Uterus (tissue), 2 donors: Measurements from ENCODE around the gene SOX10.

Experiments used
- POLR2A ChIP-seq, 2 donors: fragments of 450-650 bp; IDR thresholded peaks; one replicate each; pipeline ENCODE4 v1.6.1; 2016; ENCODE audit warnings: antibody characterized with exemption in 2 of 2, mild to moderate bottlenecking in 1 of 2, moderate library complexity in 1 of 2
- TF ChIP-seq, protein P1 (sequence below), 4 experiments: fragments of 200-600 bp in 2 of 4; fragments of 450-650 bp in 2 of 4; sonication (generic) in 2 of 4; IDR thresholded peaks; one replicate each; pipeline ENCODE4 v1.5.1; 2016 to 2019; ENCODE audit warnings: antibody characterized with exemption in 4 of 4, mild to moderate bottlenecking in 2 of 4, moderate library complexity in 1 of 4

DNA sequence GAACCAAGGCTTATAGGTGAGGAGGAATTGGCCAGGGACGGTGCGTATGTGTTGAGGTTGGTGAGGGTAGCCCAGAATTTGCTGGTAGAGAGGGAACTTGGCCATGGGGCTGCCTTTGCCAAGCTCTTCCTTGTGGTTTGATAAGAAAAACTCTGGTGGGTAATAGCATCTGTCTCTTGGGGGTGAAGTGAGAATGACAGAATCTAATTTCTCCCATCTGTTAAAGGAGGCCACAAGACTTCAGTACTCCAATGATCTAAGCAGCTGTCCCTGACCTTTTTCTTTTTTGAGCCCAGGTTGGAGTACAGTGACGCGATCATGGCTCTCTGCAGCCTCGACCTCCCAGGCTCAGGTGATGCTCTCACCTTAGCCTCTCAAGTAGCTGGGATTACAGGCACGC is 36.9 kb upstream of the SOX10 start:
- TF ChIP-seq, protein P1, sequence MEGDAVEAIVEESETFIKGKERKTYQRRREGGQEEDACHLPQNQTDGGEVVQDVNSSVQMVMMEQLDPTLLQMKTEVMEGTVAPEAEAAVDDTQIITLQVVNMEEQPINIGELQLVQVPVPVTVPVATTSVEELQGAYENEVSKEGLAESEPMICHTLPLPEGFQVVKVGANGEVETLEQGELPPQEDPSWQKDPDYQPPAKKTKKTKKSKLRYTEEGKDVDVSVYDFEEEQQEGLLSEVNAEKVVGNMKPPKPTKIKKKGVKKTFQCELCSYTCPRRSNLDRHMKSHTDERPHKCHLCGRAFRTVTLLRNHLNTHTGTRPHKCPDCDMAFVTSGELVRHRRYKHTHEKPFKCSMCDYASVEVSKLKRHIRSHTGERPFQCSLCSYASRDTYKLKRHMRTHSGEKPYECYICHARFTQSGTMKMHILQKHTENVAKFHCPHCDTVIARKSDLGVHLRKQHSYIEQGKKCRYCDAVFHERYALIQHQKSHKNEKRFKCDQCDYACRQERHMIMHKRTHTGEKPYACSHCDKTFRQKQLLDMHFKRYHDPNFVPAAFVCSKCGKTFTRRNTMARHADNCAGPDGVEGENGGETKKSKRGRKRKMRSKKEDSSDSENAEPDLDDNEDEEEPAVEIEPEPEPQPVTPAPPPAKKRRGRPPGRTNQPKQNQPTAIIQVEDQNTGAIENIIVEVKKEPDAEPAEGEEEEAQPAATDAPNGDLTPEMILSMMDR (IDR thresholded peaks at IDR 0.05): no peak
- TF ChIP-seq POLR2A (IDR thresholded peaks at IDR 0.05): no peak
